ENCODE results near the gene IRF2.

- TF ChIP-seq CTCF (IDR thresholded peaks at IDR 0.05; ENCODE audit: borderline replicate concordance, extremely low read depth, low read length, poor library complexity, severe bottlenecking) (no peak), EZH2 (IDR thresholded peaks at IDR 0.05; ENCODE audit: borderline replicate concordance, low read depth, low read length, severe bottlenecking) (no peak)
Observed at GRCh38 chr4:184375027-184375426, 99.3 kb downstream of the IRF2 start.

Data from DND-41 (cell line).